SH-SY5Y (cell line): ENCODE results near the gene TSPAN18.

Experiments
- GATA2 ChIP-seq: IDR thresholded peaks from 2 replicates; pipeline ENCODE4 v1.6.1; 2011; ENCODE audit warnings: mild to moderate bottlenecking, low read depth, low read length
- GATA3 ChIP-seq: IDR thresholded peaks from 2 replicates; pipeline ENCODE4 v1.6.1; 2011; ENCODE audit warnings: low read depth, mild to moderate bottlenecking, low read length, moderate library complexity

GRCh38 chr11:44771841-44772240, 45.1 kb downstream of the TSPAN18 start:
- TF ChIP-seq GATA2 (no peak), GATA3 (no peak)
